SU-DHL-6 (cell line): ENCODE measurements around the gene CDKAL1.

ENCODE experiments used
- CTCF ChIP-seq: fragments of 200-600 bp; sonication (generic); IDR thresholded peaks from one replicate; pipeline ENCODE4 v1.5.1; 2017; ENCODE audit warnings: antibody characterized with exemption, mild to moderate bottlenecking, low read length, moderate library complexity; ENCODE audit not compliant: insufficient read depth, poor library complexity, severe bottlenecking
- EZH2phosphoT487 ChIP-seq: fragments of 200-600 bp; sonication (generic), shearing (Covaris generic); conservative IDR thresholded peaks from 2 replicates; pipeline ENCODE4 v1.6.1; 2018; ENCODE audit warnings: mild to moderate bottlenecking, antibody characterized with exemption, low read length, moderate library complexity, mixed read lengths

- TF ChIP-seq CTCF (no peak), EZH2phosphoT487 (no peak)
These were observed 747.1 kb downstream of the CDKAL1 start for GRCh38 chr6:21281366-21281765.
